D721Med (cell line): ENCODE results near the gene CETP.

Experiments used
- DNase-seq: peaks from one replicate; pipeline ENCODE4 v3.0.0; 2011; ENCODE audit warnings: low spot score; ENCODE audit not compliant: insufficient read length
- FAIRE-seq: peaks from 2 replicates; lab custom pipeline; 2011; peaks lifted over from hg19 to GRCh38; lab: Jason Lieb, UNC
- CTCF ChIP-seq: IDR thresholded peaks from 2 replicates; pipeline ENCODE4 v1.5.1; 2012; ENCODE audit warnings: mild to moderate bottlenecking, control low read depth; ENCODE audit not compliant: insufficient read depth; ENCODE audit errors: missing control alignments

Gene CETP

DNA sequence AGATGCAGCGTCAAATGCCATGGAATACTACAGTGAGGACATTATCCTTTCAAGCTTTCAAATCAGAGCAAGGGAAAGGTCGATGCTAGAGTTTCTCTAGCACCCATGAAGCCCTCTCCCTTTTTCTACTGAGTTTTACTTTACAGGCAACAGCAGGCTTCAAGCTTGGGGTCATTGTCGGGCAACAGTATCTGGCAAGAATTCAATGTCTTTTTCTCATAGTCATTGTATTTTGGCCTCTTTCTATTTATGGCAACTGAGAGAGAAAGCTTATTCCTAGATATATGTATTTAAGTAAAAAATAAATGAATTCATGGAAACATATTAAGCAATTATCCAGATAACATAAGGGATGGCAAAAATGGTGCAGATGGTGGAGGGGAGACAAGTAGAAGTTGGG is 364 bp upstream of the CETP start:
- no peak for TF ChIP-seq CTCF
- FAIRE-seq (no peak), DNase-seq (no peak)

DNA sequence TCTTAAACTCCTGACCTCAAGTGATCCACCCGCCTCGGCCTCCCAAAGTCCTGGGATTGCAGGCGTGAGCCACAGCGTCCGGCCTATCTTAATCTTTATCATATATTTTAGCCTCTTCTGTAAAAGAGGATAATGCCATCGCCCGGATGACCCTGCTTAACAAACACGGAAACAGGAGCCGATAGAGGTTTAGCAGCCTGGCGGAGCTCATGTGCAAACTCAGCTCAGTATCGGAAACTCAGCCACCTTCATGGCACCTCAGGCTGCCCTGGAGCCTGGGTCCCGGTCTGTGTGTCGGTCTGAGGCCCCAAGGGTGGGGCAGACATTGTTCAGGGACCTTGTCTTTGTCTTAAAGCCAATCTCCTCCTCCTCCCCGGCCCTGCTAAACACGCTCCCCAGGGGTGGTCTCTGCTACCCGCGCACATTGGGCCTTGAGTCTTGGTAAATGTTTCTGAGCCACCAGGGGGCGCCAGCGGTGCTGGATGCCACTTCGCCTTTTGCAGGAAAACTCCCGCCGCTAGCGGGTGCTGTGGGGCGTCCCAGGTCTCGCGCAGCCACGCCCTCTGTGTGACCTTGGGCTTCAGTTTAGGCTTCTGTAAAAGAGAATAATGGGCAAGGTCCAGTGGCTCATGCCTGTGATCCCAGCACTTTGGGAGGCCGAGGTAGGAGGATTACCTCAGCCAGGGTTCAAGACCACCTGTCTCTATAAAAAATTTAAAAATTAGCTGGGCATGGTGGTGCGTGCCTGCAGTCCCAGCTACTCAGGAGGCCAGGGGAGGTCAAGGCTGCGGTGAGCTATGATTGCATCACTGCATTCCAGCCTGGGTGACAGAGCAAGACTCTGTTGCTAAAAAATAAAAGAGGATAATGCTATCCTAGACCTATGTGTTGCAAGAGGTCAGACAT is 2.7 kb downstream of the CETP start:
- peak; percentile 87 for TF ChIP-seq CTCF
- DNase-seq = no peak
- FAIRE-seq = no peak

- no peak for TF ChIP-seq CTCF
- no peak for FAIRE-seq
- no peak for DNase-seq
These were observed 3.7 kb downstream of the CETP start for GRCh38 chr16:56965149-56966092.

DNA sequence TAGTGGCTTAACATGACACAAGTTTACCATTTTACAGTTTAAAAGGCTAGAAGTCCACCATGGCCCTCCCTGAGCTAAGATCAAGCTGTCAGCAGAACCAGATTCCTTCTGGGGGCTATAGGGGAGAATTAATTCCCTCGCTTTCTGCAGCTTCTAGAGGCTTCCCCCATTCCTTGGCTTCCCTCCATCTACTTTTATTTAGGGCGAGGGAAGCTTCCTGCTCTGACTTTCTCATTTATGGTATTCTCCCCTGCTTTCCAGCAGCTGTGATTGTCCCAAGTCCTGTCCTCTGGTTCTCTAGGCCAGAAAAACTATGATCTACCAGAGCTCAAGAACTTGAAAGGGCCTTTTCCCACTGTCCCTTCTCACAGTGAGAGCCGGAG is 4.3 kb downstream of the CETP start:
- FAIRE-seq (no peak), DNase-seq (no peak)
- no peak for TF ChIP-seq CTCF

- DNase-seq = no peak
- TF ChIP-seq CTCF = no peak
- no peak for FAIRE-seq
These were observed 6.0 kb downstream of the CETP start for GRCh38 chr16:56967733-56968132.

DNA sequence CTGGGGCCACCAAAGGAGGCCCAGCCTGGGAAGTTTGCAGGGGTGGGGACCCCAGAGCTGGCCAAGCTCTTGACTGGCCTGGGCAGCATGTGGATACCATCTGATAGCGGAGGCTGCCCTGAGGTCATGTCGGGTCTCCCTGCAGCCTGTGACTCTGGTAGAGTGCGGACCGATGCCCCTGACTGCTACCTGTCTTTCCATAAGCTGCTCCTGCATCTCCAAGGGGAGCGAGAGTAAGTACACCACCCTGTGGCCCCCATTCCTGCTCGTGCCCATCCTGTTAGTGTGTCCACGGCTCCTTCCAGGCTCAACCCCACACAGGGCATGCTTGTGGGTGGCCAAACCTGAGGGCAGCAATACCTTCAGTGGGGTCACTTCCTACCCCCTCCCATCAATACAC is 8.0 kb downstream of the CETP start:
- FAIRE-seq = no peak

More for the DNA sequence above, 8.0 kb downstream of the CETP start:
- no peak for TF ChIP-seq CTCF
- DNase-seq = no peak
